ENCODE measurements around the gene CLHC1.
"Not testable (repeated sequence)": the region's sequence is repeated elsewhere in the genome, so short reads cannot be mapped to it uniquely, and the experiment has no call there.

Gene CLHC1

DNA sequence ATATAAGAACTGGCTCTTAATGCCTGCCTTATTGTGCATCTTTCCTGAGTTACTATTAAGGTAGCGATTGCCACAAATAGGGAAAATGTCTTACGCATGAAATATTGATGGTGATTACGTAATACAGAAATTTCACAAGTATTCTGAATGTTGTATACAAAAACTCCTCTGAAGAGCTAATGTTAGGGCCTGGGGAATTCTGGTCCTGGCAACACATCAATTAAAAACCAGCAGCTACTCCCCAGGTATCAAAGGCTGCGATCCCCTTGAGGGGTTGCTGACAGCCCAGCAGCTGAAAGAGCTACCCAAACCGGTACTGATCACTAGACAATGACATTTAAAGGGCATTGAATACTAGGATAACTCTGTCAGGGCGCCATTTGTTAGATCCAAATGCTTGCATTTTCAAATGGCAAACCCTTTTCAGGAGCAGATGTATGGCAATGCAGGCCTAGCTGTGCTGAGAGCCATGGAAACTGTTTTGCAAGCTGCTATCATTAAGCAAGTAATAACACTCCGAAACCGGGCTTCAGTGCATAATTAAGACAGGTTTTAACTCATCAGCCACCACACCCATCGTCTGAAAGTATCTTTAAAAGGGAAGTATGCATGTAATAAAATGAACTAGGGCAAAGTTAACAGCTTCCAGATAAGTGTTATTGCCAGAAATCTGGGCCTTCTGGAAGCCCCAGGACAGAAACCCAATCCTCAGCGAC lies 78.4 kb downstream of the CLHC1 start:
- DNase-seq (ENCODE audit: low spot score), result no peak

DNA sequence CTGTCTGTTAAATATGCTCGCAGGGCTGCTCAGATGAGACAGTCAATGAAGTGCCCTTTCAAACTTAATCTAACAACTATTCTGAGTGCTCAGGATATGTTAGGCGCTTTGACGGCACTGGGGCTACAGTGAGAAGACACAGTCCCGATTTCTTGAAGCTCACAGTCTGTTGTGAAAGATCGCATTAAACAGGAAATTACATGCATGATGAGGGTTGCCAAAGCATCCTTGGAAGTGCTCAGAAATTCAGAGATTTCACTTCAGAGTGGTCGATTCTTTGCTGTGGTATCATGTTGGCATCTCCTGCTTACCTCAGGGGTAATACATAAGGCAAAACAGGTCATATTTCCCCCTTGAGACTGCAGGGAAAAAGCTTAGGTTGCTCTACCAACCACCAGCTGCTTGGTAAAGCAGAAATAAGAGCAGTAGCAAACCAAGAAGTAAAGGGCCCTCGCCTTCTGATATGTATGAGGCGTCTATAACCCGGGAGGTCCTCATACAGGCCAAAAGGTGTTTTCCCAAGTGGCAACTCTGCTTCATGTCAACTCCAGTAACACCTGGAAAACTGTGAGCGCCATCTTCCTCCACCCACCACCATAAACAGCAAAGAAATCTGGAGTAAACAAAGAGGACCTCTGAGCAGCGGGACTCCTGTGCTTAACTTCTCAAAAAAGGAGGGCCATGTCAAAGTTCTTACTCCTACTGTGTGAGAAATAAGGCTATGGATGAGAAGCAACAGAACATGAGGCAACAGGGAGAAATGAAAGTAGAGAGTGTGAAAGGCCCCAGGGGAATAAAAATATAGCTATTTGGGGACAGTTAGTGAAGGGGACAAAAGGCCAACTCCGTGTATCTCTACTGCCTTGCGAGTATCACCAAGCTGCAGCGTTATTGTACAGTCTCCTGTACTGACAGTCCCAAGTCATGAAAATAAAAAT lies 79.3 kb downstream of the CLHC1 start:
- no peak for DNase-seq (ENCODE audit: low spot score)

DNA sequence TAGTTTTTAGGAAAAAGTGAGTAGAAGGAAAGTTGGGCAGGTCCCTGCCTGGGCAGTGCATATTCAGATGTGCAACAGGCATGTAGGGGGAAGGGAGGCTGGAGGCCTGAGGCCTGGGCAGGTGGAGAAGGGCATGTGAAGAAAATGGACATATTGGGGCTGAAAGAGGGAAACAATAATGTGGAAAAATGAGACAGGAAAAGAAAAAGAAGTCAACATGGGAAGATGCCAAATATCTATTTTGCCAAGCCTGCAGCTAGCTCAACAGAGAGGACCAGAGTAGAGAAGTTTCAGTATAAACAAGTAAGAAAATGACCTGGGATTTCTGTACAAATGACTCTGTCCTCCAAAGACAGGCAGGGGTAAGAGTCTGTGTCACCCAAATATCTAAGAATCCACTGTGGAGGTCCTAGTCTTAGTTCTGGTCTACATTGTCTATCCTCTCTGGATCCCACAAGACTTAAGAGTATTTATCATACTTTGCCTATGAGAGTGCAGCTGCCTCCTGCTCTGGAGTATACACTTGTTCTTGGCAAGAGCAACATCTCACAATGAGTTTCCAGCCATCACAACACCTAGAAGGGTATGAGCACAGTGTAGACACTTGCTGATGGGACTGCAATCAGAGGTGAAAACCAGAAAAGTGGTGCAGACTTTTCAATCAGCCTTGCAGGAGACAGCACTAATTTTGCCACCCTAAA lies 80.2 kb downstream of the CLHC1 start:
- DNase-seq (ENCODE audit: low spot score), result no peak

DNA sequence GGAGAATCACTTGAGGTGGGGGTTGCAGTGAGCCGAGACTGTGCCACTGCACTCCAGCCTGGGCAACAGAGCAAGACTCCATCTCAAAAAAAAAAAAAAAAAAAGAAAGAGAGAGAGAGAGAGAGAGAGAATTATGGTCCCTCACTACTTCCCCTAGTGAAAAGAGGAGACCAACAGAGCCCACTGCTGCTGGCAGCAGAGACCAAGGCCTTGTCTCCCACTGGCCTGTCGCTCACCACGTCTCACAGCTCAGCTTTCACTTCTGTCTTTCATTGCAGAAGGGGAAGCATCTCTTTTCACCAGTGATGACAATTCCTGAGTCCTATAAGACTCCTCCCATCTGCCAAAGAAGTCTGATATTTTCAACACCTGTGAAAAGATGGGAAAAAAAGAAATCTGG lies 81.3 kb downstream of the CLHC1 start:
- DNase-seq (ENCODE audit: low spot score), result no peak

DNA sequence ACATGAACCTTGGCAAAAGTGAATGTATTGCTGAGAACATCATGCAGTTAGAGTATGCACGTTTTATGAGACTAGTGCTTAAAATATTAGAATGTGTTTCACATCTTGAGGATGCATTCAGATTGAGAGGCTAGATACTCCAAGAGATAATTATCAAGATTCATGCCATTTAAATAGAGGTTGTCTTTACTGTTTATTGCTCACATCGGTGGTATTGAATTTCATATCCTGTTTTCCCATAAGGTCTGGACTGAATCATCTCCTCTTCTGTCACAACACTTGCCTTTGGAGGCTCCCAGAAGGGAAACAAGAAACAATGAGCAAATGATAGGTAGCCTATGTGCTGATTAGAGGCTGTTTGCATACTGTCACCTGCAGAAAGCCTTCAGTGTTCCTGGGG lies 83.8 kb downstream of the CLHC1 start:
- DNase-seq (ENCODE audit: low spot score), result peak; percentile 30

DNA sequence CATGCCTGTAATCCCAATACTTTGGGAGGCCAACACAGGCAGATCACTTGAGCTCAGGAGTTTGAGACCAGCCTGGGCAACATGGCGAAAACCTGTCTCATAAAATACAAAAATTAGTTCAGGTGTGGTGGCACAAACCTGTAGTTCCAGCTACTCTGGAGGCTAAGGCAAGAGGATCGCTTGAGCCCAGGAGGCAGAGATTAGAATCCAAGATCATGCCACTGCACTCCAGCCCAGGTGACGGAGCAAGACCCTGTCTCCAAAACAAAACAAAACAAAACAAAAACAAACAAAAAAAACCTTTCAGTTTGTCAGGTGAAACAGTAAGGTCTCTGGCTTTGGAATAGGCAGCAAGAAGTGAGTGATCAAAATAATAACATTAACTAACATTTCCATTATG lies 84.6 kb downstream of the CLHC1 start:
- no peak for DNase-seq (ENCODE audit: low spot score)

DNA sequence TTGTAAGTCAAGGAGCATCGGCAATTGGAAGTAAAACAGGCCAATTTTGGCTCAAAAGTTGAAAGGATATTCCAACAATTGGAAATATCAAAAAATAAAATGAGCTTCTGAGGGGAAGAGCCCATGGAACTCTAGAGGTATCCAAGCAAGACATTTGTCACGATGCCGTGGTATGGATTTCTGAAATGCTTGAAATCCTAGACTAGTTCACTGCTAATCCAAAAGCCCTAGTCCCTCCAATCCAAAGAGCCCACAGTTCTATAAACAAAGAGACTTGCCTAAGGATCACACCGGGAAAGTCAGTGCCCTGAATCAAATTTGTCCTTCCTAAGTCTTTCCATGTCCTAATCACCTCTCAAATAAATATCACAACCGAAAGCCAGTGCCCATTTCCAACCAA lies 85.1 kb downstream of the CLHC1 start:
- no peak for DNase-seq (ENCODE audit: low spot score)

DNA sequence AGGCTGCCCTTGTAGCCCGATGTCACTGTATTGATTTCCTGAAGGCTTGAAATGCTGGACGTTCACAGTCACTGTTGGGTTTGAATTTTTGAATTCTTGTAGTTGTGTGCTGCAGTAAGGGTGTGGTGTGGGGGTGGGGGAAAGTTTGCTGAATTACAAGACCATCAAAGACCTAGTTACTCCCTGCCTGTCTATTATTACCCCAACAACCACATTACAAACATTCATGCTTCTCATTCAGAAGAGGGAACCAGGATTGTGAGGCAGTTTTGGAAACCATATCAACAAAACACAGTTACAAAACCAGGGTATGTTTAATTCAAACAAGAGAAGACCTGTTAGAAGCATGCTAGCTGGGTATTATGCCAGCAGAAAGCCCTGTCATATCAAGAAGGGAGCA lies 85.8 kb downstream of the CLHC1 start:
- no peak for DNase-seq (ENCODE audit: low spot score)

DNA sequence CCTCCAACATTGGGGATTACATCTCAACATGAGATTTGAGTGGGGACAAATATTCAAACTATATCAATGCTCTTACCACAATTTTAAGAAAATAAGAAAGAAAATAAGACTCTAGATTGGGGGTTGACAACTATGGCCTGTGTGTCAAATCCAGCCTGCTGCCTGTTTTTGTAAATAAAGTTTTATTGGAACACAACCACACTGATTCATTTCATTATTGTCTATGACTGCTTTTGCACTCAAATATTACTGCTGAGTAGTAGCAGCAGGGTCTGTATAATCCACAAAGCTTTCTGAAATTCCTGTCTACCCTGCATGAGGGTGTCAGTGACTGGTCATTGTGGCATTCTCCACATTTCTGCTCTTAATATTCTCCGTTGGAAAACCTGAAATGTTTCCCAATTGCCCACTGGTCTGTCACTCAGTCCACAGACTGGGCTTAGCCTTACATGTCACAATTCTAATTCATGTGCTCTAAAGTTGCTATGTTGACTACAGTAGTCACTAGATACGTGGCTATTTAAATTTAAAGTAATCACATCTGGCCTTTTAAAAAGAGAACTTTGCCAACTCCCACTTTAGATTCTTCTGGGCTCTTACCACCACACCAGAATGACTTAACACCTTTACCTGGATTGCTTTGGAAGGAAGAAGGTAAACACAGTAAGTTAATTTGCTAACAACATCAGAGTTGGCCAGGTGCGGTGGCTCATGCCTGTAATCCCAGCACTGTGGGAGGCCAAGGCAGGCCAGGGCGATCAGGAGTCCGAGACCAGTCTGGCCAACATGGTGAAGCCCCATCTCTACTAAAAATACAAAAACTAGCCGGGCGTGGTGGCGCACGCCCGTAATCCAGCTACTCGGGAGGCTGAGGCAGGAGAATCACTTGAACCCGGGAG lies 86.9 kb downstream of the CLHC1 start:
- no peak for DNase-seq (ENCODE audit: low spot score)

DNA sequence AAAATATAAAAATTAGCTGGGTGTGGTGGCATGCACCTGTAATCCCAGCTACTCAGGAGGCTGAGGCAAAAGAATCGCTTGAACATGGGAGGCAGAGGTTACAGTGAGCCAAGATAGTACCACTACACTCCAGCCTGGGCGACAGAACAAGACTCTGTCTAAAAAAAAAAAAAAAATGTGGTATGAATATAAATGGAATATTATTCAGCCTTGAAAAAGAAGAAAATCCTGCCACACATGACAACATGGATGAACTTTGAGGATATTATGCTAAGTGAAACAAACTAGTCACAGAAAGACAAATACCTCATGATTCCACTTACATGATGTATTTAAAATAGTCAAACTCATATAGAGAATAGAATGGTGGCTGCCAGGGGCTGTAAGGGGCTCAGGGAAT lies 88.4 kb downstream of the CLHC1 start:
- not testable (repeated sequence) for DNase-seq (ENCODE audit: low spot score)

DNA sequence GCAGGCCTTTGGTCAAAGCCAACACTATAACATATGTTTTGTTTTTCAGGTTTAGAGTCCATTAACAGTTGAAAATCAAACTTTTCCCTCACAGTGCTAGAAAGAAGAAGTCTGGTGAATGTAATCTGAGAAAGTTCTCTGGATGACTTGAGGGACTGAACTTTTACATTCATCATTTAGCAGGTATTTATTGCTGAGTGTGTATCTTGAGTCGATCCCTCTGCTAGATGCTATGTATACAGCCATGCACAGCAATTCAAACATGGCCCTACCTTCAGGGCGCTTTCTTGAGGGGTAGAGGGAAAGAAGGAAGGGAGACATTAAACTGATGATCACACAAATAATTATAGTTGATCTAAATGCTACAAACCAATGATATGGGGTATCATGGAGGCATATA lies 89.6 kb downstream of the CLHC1 start:
- DNase-seq (ENCODE audit: low spot score), result no peak

DNA sequence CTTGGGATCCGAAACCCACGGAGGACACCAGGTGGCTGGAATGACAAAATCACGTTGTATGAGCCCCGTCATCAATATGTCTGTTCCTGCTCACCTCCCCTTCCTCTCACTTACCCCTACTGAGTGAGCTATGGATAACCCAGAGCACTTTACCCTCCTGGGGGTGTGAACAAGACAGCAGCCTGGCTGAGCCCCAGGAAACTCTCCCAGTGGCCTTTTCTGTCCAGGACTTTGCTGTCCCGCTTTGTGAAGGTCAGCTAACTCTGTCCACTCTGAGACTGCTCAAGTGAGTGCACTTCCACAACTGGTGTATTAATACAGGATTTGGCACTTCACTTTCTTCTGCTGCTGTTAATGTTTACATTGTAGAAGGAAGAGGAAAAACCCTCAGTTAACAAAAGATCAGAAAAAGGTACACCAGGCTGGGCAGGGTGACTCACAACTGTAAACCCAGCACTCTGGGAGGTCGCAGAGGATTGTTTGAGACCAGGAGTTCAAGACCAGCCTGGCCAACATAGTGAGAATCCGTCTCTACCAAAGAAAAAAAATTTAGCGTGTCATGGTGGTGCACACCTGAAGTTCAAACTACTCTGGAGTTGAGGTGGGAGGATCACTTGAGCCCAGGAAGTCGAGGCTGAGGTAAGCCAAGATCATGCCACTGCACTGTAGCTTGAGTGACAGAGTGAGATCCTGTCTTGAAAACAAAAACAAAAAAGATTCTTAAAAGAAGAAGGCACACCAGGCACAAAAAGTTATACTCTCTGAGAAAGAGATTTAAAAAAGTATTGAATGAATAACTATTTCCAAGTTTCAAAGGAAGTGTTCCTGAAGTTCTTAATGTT lies 90.3 kb downstream of the CLHC1 start:
- DNase-seq (ENCODE audit: low spot score), result no peak

DNA sequence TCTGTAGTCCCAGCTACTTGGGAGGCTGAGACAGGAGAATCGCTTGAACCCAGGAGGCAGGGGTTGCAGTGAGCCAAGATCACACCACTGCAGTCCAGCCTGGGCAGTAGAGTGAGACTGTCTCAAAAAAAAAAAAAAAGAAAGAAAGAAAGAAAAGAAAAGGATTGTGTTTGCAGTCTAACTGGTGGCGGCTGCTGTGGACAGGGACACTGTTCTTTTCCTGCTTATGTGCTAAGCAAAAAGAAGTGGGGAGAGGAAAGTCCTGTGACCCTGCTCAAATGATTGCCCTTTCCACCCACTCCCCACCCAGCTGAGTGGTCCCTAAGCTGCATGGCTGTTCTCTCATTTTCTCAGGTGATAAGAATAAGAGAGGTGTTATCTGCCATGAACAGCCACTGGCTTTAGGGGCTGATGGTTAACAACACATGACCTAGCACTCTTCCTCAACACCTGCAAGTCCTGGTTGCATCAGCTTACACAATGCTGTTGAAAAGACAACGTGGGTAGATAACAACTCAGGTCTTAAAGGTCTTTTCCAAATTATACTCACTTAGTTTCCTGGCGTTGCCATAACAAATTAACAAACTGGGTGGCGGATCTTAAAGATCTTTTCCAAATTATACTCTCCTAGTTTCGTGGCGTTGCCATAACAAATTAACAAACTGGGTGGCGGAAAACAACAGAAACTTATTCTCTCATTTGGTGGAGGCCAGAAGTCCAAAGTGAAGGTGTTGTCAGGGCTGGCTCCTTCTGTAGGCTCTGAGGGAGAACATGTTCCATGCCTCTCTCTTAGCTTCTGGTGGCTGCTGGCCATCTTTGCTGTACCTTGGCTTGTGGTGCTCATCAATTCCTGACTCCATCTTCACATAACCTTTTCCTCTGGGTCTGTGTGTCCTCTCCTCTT lies 91.5 kb downstream of the CLHC1 start:
- DNase-seq (ENCODE audit: low spot score), result no peak

DNA sequence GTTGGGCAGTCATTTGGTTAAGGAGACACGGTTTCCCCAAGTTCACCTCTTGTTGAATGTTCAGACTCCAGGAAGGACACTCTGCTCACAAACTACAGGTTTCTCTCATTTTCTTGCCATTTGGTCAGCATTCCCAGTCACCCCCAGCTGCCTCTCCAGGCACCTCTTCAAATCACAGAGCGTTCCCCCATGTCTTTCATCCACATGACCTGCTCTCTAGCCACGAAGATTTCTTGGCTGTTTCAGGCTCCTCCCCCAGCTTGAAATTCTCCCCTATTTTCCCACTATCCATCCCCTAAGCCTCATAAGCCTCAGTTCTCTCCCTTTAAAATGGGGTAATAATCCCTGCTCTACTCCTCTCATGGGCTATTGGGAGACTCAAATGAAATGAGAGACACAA lies 92.8 kb downstream of the CLHC1 start:
- no peak for DNase-seq (ENCODE audit: low spot score)

DNA sequence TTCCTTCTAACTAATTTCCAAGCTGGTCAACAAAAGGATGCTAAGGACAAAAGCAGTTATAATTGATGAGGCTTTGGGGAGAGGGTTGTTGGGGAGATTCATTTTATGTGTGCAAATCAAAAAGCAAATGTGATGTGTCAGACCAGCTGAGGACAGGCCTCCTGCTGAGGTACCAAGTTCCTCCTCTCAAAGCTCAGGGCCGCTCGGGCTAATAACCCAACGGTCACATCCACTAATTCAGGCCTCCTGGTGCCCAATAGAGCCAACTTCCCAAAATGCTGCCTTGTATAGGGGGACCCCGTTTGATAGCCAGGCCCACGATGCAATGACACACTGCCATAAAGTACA lies 93.2 kb downstream of the CLHC1 start:
- no peak for DNase-seq (ENCODE audit: low spot score)

DNA sequence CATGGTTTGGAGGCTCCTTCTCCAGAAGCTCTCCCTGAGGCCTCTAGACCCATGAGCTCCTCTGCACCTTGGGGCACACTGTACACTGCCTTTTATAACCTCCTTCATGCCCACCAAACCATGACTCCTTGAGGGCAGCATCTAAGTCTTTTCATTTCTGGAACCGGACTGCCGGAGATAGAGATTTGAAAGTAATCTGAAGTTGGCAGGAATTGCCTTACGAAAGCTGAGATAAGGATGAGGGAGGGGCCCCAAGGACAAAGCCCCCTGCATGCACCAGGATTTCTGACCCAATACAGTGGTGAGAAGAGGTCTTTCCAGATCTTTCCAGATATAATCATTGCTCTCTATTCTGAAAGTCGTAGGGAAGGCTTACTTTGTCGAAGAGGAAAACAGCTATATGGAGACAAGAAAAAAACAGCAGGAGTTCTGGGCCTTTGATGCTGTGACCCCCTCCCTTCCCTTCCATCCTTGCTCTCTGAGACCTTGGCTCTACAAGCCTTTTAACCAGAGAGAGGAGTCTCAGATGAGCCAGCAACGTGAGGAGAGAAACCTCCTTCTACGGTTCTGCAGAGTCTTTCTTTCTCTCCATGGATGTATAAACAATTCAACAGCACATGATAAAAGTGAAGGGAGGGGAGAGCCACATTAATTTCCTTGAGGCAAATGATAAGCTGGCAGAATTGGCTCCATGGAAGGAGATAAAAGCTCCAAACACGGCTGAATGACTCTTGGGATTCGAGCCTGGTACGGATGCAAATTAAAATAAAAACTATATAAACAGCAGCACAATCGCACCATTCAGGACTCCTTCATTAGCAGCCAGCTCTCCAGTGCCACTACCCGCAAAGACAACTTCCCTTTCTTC lies 93.8 kb downstream of the CLHC1 start:
- no peak for DNase-seq (ENCODE audit: low spot score)

DNA sequence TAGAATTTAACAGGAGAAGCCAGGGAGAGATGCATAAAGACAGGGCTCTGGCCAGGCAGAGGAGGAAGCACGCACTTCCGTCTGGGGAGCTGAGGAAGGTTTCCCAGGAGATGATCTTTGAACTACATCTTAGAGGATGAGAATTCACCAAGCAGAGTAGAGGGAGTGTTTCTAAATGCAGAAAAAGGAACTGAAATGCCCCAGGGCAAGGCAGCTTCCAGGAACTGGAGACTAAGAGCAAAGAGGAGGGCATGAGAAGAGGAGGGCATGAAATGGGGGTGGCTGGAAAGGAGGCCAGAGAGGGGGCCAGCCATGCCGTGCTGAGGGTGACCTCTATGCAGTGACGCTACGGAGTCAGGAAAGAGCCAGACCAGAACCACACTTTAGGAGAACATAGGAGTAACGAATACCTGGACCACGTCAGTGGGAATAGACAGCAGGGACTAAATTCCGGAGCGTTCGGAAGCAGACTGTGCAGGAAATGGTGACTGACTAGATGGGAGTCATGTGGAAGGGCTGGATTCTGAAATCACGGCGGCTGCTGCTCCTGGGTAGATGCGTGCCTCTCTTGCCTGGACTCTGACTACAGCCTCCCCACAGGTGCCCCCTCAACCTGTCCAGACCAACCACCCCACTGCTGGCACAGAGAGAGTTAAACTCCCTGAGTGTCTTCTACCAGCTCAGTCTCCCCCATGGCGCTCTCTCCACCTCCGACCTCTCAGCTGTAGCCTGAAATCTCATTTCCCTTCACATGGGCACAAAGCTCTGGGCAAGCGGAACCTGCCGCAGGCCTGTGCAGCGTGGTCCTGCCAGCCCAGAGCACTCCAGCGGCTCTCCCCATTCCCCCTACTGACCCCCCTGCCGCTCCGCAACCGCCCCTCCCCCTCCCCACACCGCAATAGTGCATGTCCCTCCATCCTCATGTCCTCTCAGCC lies 94.8 kb downstream of the CLHC1 start:
- no peak for DNase-seq (ENCODE audit: low spot score)

DNA sequence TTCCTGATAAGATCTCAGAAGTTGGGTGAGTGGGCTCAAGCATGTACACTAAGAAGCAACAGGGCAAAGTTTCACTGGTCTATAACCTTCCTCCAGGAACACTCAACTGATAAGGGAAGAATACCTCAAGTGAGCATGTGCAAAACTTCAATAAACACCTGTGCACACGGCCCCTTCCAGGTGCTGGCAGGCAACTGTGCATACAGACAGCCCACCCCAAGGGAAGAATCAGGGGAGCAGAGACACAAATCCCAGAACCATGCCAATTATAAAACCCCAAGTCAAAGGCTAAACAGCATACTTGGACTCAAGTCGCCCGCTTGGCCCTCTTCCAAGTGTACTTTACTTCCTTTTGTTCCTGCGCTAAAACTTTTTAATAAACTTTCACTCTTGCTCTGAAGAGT lies 96.0 kb downstream of the CLHC1 start:
- DNase-seq (ENCODE audit: low spot score), result no peak
